GM12891 (cell line): ENCODE data around the gene DENND1C.

ENCODE experiments used
- DNase-seq: peaks from one replicate; pipeline ENCODE4 v3.0.0; 2011; ENCODE audit warnings: low spot score; ENCODE audit not compliant: insufficient read length
- FAIRE-seq: peaks from 2 replicates; lab custom pipeline; 2011; peaks lifted over from hg19 to GRCh38; lab: Jason Lieb, UNC
- PAX5 ChIP-seq: IDR thresholded peaks from 2 replicates; pipeline ENCODE4 v1.6.1; 2011; ENCODE audit warnings: low read length, moderate library complexity, mild to moderate bottlenecking; ENCODE audit not compliant: insufficient read depth, severe bottlenecking
- POLR2A ChIP-seq: IDR thresholded peaks from 2 replicates; pipeline ENCODE4 v1.6.1; 2011; ENCODE audit warnings: low read depth, low read length, control low read depth
- POLR2AphosphoS5 ChIP-seq: IDR thresholded peaks from 2 replicates; pipeline ENCODE4 v1.6.1; 2011; ENCODE audit warnings: low read depth, low read length, control low read depth
- POU2F2 ChIP-seq: IDR thresholded peaks from 2 replicates; pipeline ENCODE4 v1.6.1; 2011; ENCODE audit warnings: low read depth, mild to moderate bottlenecking, control low read depth, low read length, moderate library complexity
- SPI1 ChIP-seq: IDR thresholded peaks from 2 replicates; pipeline ENCODE4 v1.6.1; 2011; ENCODE audit warnings: low read depth, low read length, control low read depth
- TAF1 ChIP-seq: IDR thresholded peaks from 2 replicates; pipeline ENCODE4 v1.6.1; 2011; ENCODE audit warnings: low read depth, low read length, control low read depth

Gene DENND1C

GRCh38 chr19:6455924-6456323, 25.7 kb downstream of the DENND1C start:
- TF ChIP-seq TAF1 (no peak), POLR2AphosphoS5 (no peak), PAX5 (no peak), POU2F2 (no peak), POLR2A (no peak), SPI1 (no peak)
- FAIRE-seq (no peak), DNase-seq (no peak)

DNA sequence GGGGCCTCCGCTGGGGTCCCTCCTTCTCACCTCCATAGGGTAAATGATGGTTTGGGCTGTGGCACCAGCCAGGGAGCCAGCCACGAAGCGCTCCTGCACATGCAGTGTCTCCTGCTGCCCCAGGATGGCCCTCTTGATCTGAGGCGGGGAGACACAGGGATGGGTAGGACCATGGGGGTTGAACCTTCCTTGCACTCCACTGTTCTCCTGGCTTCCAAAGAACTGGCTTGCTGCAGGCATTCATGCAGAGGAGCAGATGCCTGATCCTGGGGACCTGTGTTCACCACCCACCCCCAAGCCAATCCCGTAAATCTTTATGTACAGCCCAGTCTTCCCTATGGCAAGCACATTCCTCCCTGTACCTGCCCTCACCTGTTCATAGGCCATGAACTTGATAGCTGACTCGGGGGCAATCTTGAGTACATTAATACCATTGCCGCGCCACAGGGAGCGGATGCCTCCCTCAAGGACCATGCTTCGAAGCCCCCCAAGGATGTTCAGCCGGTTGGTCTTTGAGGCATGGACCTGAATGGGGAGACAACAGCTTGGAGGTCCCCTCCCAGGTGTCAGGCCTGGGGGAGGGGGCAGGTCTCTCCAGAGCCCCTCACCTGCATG, 27.5 kb downstream of the DENND1C start:
- FAIRE-seq, result no peak
- no peak for DNase-seq
- TF ChIP-seq PAX5 (no peak), SPI1 (no peak), POLR2AphosphoS5 (no peak), TAF1 (no peak), POU2F2 (no peak), POLR2A (no peak)

GRCh38 chr19:6452899-6453298, 28.7 kb downstream of the DENND1C start:
- FAIRE-seq (no peak), DNase-seq (no peak)
- TF ChIP-seq TAF1 (no peak), SPI1 (no peak), POLR2AphosphoS5 (no peak), POU2F2 (no peak), PAX5 (no peak), POLR2A (no peak)

DNA sequence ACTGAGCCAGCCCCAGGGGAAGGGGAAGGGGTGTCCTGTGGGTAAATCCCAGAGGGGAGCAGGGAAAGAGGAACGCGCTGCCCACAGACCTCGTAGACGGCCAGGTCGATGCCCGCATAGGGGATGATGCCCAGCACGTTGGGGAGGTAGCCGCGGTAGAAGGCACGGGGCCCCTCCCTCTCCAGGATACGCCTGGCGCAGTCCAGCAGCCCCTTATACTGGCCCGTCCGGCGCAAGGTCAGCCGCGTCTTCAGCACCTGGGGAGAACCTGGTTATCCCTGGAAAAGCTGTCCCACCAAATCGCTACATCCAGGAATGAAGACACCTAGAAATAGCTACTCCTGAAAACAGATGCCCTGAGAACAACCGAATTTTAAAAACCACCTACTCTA, 29.4 kb downstream of the DENND1C start:
- no peak for TF ChIP-seq POLR2A
- no peak for TF ChIP-seq PAX5
- TF ChIP-seq SPI1, result no peak
- no peak for TF ChIP-seq TAF1
- TF ChIP-seq POU2F2, result no peak
- TF ChIP-seq POLR2AphosphoS5, result no peak
- FAIRE-seq, result no peak
- no peak for DNase-seq

DNA sequence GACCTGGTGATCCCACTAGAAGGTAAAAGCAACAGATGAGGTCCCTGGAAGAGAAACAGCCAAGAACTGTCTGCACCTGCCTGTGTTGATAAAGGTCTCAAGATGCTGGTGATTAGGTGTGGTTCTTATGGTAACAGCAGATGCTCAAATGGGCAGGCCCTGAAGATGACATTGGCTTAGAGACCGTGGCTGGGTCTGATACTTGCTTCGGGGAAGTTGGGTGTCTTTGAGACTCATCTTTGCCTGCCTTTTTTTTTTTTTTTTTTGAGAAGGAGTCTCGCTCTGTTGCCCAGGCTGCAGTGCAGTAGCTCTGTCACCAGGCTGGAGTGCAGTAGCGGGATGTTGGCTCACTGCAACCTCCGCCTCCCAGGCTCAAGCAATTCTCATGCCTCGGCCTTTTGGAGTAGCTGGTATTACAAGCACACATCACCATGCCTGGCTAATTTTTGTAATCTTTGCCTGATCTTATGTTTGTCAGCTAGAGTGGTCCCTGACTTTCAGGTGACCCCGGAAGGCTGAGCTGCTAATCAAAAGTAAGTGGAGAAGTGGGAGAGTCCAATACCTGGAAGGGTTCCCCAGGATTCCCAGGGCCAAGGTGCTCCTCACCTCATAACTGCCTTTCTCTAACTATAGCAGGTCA, 29.9 kb downstream of the DENND1C start:
- FAIRE-seq (no peak), DNase-seq (no peak)
- TF ChIP-seq POLR2A, result no peak
- TF ChIP-seq POLR2AphosphoS5, result no peak

GRCh38 chr19:6450166-6450565, 31.4 kb downstream of the DENND1C start:
- DNase-seq (no peak), FAIRE-seq (no peak)
- TF ChIP-seq PAX5 (no peak), POLR2A (no peak), TAF1 (no peak), POU2F2 (no peak), POLR2AphosphoS5 (no peak)

DNA sequence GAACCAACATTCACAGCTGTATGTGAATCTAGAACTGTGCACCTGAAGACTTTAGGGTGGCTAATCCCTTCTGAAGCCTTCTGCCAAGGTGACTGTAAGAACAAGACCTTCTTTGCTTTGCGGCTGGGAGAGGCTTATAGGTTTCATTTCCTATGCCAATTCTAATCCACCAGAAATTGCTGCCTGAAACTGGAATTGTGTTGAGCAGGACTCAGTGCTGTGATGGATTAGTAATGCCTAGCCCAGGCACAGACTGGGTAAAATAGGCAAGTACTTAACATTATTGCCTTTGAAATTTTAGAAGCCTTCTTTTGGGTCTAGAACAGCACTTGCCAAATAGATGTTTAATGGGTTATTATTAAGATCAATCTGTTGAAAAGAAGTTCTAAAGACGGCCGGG, 33.5 kb downstream of the DENND1C start:
- no peak for FAIRE-seq
- TF ChIP-seq TAF1 (no peak), POLR2A (no peak), POLR2AphosphoS5 (no peak), SPI1 (no peak), PAX5 (no peak), POU2F2 (no peak)

DNA sequence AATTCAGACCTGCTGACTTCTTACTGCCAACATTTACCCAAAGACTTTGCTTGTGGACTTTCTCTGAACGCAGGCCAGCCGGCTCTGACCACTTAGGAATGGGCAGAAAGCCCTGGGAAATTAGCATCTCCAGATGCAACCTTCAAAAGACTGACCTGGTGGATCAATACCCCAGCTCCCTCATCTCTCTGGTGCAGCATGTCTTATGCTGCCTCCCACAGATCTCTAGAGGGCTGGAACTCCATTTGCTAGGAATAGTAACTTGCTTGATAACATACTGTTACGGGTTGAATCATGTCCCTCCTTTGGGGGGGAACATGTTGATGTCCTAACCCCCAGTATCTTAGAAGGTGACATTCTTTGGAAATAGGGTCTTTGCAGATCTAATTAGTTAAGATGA, 35.1 kb downstream of the DENND1C start:
- TF ChIP-seq POLR2A (no peak), POU2F2 (no peak), TAF1 (no peak), POLR2AphosphoS5 (no peak), SPI1 (no peak), PAX5 (no peak)
- no peak for FAIRE-seq
- DNase-seq, result no peak

More for the DNA sequence above, 33.5 kb downstream of the DENND1C start:
- no peak for DNase-seq

DNA sequence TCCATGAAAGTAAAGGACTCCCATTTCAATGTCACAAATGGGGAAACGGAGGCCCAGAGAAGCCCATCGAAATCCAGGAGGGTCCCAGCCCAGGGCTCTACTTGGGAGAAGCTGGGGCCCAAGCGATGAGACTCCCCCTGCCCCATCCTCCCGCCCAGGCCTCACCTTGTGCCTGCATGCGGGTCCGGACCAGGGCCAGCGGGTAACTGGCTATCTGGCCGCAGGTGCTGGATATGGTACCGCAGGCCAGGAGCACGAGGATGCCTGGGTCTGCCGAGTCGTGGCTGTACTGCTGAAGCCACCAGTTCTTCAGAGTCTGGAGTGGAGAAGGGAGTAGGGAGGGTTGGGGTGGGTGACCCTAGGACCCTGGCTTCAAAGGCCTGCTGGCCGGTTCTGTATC, 37.6 kb downstream of the DENND1C start:
- TF ChIP-seq POLR2A, result no peak
- TF ChIP-seq SPI1, result no peak
- no peak for TF ChIP-seq PAX5
- no peak for TF ChIP-seq POLR2AphosphoS5
- no peak for TF ChIP-seq POU2F2
- TF ChIP-seq TAF1, result no peak
- no peak for DNase-seq
- no peak for FAIRE-seq

GRCh38 chr19:6442087-6442688, 39.4 kb downstream of the DENND1C start:
- TF ChIP-seq TAF1 (no peak), POLR2A (no peak), SPI1 (no peak), POU2F2 (no peak), PAX5 (no peak), POLR2AphosphoS5 (no peak)
- DNase-seq (no peak), FAIRE-seq (no peak)
